Small intestine (tissue), 7 donors: Measurements from ENCODE around the gene CACNA1S. TPM values are rescaled to one million over a fixed set of nuclear protein-coding genes. Genes with fewer than 3 reads are reported as not detected.

Experiments
- DNase-seq, 2 donors: peaks; one replicate each; pipeline versions ENCODE4 v3.0.0 to v3.0.0-alpha.2; 2013
- FAIRE-seq: peaks from 2 replicates; lab custom pipeline; 2012; peaks lifted over from hg19 to GRCh38; lab: Jason Lieb, UNC
- H3K27ac ChIP-seq, 3 donors: one replicate each; pipeline ENCODE4 v1.5.1; 2013; ENCODE audit warnings: low read length in 2 of 3, mild to moderate bottlenecking in 2 of 3, control low read depth in 1 of 3, inconsistent platforms in 1 of 3, low read depth in 1 of 3, moderate library complexity in 1 of 3
- H3K27me3 ChIP-seq, 3 donors: one replicate each; pipeline ENCODE4 v1.6.1; 2013; ENCODE audit warnings: low read length in 3 of 3, inconsistent platforms in 1 of 3; ENCODE audit not compliant: control insufficient read depth in 3 of 3, insufficient read depth in 3 of 3
- H3K36me3 ChIP-seq, 3 donors: one replicate each; pipeline ENCODE4 v1.6.1; 2013; ENCODE audit warnings: low read length in 3 of 3, inconsistent platforms in 1 of 3, low read depth in 1 of 3, mild to moderate bottlenecking in 1 of 3, moderate library complexity in 1 of 3; ENCODE audit not compliant: control insufficient read depth in 3 of 3, insufficient read depth in 2 of 3
- H3K4me1 ChIP-seq, 3 donors: one replicate each; pipeline ENCODE4 v1.6.1; 2013; ENCODE audit warnings: low read length in 2 of 3, inconsistent platforms in 1 of 3, low read depth in 1 of 3, mild to moderate bottlenecking in 1 of 3, moderate library complexity in 1 of 3; ENCODE audit not compliant: control insufficient read depth in 3 of 3, insufficient read depth in 2 of 3
- H3K4me3 ChIP-seq, 3 donors: one replicate each; pipeline ENCODE4 v1.5.1; 2013; ENCODE audit warnings: low read length in 3 of 3, control low read depth in 1 of 3, inconsistent platforms in 1 of 3, low read depth in 1 of 3, mild to moderate bottlenecking in 1 of 3, moderate library complexity in 1 of 3
- H3K9me3 ChIP-seq, 2 donors: one replicate each; pipeline ENCODE4 v1.6.1; 2013; ENCODE audit warnings: low read depth in 1 of 2, low read length in 1 of 2; ENCODE audit not compliant: control insufficient read depth in 2 of 2, insufficient read depth in 1 of 2
- WGBS, 3 donors: extraction: QIAGEN DNeasy Blood & Tissue Kit; methylation state at CpG; one replicate each; pipeline ENCODE4 v1.1.7; 2013; 5-methylcytosine and 5-hydroxymethylcytosine counted together
- polyA plus RNA-seq, 4 donors: library from polyadenylated mRNA; stranded (reverse) in 3 of 4; unstranded in 1 of 4; fragments of 200-250 nt in 3 of 4; fragments of 120-200 nt in 1 of 4; gene quantifications; one replicate each; pipeline versions ENCODE4 v1.2.1 to v1.2.3, GENCODE V29; 2013
- donor health status: healthy with polysubstance abuse.
- donor health status: control.
- donor health status: control.
- donor health status: Bipolar disorder and iron deficiency.
- donor health status: healthy.

The CACNA1S gene
- polyA plus RNA-seq, 4 donors, result 0.01 to 0.24 TPM; not detected in 2

- FAIRE-seq, result no peak
- Histone ChIP-seq H3K27me3 (peaks cover 0 to 5% (median 0%) of the 10 kb centered on the region in 3 donors), H3K4me1 (no peaks in the 10 kb centered on the region), H3K9me3 (no peaks in the 10 kb centered on the region), H3K36me3 (no peaks in the 10 kb centered on the region), H3K27ac (no peak overlapping the region), H3K4me3 (no peak overlapping the region)
- no peak for DNase-seq
- WGBS, 3 donors, result 81 to 86% (median 83%) methylated on average over 17 of the region's 17 CpGs
These were observed 15.0 kb downstream of the CACNA1S start for GRCh38 chr1:201096977-201097856.

- H3K27ac ChIP-seq, result no peak overlapping the region
- H3K4me1 ChIP-seq, result no peaks in the 10 kb centered on the region
- WGBS, 3 donors, result 72 to 81% (median 74%) methylated on average over 5 of the region's 5 CpGs
- no peaks in the 10 kb centered on the region for H3K9me3 ChIP-seq
- no peak for FAIRE-seq
- no peak overlapping the region for H3K4me3 ChIP-seq
- DNase-seq, result no peak
- H3K36me3 ChIP-seq, result no peaks in the 10 kb centered on the region
- peaks cover 0 to 5% (median 2%) of the 10 kb centered on the region in 3 donors for H3K27me3 ChIP-seq
These were observed 16.2 kb downstream of the CACNA1S start for GRCh38 chr1:201096041-201096461.

GRCh38 chr1:201095581-201095980 is 16.6 kb downstream of the CACNA1S start:
- Histone ChIP-seq H3K36me3 (no peaks in the 10 kb centered on the region), H3K27me3 (peaks cover 0 to 5% (median 2%) of the 10 kb centered on the region in 3 donors), H3K9me3 (no peaks in the 10 kb centered on the region), H3K27ac (no peak overlapping the region), H3K4me1 (no peaks in the 10 kb centered on the region), H3K4me3 (no peak overlapping the region)
- 84 to 94% (median 90%) methylated on average over 2 of the region's 2 CpGs for WGBS, 3 donors
- no peak for FAIRE-seq
- DNase-seq, result no peak

- H3K4me3 ChIP-seq, result no peak overlapping the region
- FAIRE-seq (no peak), DNase-seq (no peak)
- no peak overlapping the region for H3K27ac ChIP-seq
- H3K27me3 ChIP-seq, result peaks cover 0 to 5% (median 2%) of the 10 kb centered on the region in 3 donors
- H3K9me3 ChIP-seq, result no peaks in the 10 kb centered on the region
- no peaks in the 10 kb centered on the region for H3K36me3 ChIP-seq
- no peaks in the 10 kb centered on the region for H3K4me1 ChIP-seq
- 66 to 74% (median 70%) methylated on average over 4 of the region's 4 CpGs for WGBS, 3 donors
These were observed 17.4 kb downstream of the CACNA1S start for GRCh38 chr1:201094832-201095231.

GRCh38 chr1:201093962-201094361 is 18.3 kb downstream of the CACNA1S start:
- Histone ChIP-seq H3K4me1 (no peaks in the 10 kb centered on the region), H3K4me3 (no peak overlapping the region), H3K9me3 (no peaks in the 10 kb centered on the region), H3K36me3 (no peaks in the 10 kb centered on the region), H3K27ac (no peak overlapping the region), H3K27me3 (peaks cover 0 to 5% (median 2%) of the 10 kb centered on the region in 3 donors)
- FAIRE-seq, result no peak
- WGBS, 3 donors, result 61 to 73% (median 70%) methylated on average over 7 of the region's 7 CpGs
- no peak for DNase-seq

GRCh38 chr1:201093561-201093960 is 18.7 kb downstream of the CACNA1S start:
- no peak for DNase-seq
- Histone ChIP-seq H3K9me3 (no peaks in the 10 kb centered on the region), H3K36me3 (no peaks in the 10 kb centered on the region), H3K4me1 (no peaks in the 10 kb centered on the region), H3K27me3 (peaks cover 0 to 3% (median 2%) of the 10 kb centered on the region in 3 donors), H3K27ac (no peak overlapping the region), H3K4me3 (no peak overlapping the region)
- 87 to 91% (median 90%) methylated on average over 7 of the region's 7 CpGs for WGBS, 3 donors
- no peak for FAIRE-seq

- FAIRE-seq, result no peak
- H3K27me3 ChIP-seq, result peaks cover 0 to 3% (median 2%) of the 10 kb centered on the region in 3 donors
- no peak for DNase-seq
- no peaks in the 10 kb centered on the region for H3K4me1 ChIP-seq
- no peak overlapping the region for H3K4me3 ChIP-seq
- H3K9me3 ChIP-seq, result no peaks in the 10 kb centered on the region
- WGBS, 3 donors, result 77 to 88% (median 82%) methylated on average over 3 of the region's 3 CpGs
- H3K36me3 ChIP-seq, result no peaks in the 10 kb centered on the region
- no peak overlapping the region for H3K27ac ChIP-seq
These were observed 19.5 kb downstream of the CACNA1S start for GRCh38 chr1:201092738-201093137.

- Histone ChIP-seq H3K4me3 (no peak overlapping the region), H3K27me3 (peaks cover 0 to 2% (median 0%) of the 10 kb centered on the region in 3 donors), H3K4me1 (no peaks in the 10 kb centered on the region), H3K27ac (no peak overlapping the region), H3K36me3 (no peaks in the 10 kb centered on the region), H3K9me3 (no peaks in the 10 kb centered on the region)
- FAIRE-seq, result no peak
- 77 to 81% (median 79%) methylated on average over 4 of the region's 4 CpGs for WGBS, 3 donors
- no peak for DNase-seq
These were observed 21.0 kb downstream of the CACNA1S start for GRCh38 chr1:201091256-201091655.
